ENCODE results near the gene HECW1.

DNA sequence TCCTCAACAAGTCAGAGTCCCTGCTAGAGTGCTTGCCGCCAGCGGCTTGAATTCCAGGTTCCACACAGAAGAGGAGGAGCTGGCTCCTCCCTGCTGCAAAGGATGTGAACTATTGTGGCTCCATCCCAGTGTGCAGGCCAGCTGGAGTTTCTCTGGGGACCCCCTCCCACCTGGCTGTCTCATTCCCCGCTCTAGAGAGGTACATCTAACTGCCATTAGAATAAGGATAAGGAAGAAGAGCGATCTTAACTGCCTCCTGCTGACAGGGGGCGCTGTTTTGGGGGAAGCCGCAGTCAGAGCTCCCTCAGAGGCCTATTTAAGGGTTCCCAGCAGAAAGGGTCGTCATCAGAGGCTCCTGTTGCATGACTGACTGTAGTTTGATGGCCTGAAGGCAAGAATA is 40.8 kb upstream of the HECW1 start:
- TF ChIP-seq, protein P1, sequence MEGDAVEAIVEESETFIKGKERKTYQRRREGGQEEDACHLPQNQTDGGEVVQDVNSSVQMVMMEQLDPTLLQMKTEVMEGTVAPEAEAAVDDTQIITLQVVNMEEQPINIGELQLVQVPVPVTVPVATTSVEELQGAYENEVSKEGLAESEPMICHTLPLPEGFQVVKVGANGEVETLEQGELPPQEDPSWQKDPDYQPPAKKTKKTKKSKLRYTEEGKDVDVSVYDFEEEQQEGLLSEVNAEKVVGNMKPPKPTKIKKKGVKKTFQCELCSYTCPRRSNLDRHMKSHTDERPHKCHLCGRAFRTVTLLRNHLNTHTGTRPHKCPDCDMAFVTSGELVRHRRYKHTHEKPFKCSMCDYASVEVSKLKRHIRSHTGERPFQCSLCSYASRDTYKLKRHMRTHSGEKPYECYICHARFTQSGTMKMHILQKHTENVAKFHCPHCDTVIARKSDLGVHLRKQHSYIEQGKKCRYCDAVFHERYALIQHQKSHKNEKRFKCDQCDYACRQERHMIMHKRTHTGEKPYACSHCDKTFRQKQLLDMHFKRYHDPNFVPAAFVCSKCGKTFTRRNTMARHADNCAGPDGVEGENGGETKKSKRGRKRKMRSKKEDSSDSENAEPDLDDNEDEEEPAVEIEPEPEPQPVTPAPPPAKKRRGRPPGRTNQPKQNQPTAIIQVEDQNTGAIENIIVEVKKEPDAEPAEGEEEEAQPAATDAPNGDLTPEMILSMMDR (IDR thresholded peaks at IDR 0.05), result peak in 1 of 6 experiments; percentile 2
- no peak for TF ChIP-seq POLR2A (IDR thresholded peaks at IDR 0.05)
